GM19395 (cell line): ENCODE data around the gene MACROD2.
A peak's percentile ranks its signal among the peaks of the same experiment; 100 is the strongest.

Experiments used
- ATAC-seq: cut with Tn5 transposase; IDR thresholded peaks from one replicate; pipeline ENCODE4 v1.9.1; 2021; ENCODE audit warnings: mild to moderate bottlenecking, moderate library complexity; ENCODE audit not compliant: unreplicated experiment

Gene MACROD2

DNA sequence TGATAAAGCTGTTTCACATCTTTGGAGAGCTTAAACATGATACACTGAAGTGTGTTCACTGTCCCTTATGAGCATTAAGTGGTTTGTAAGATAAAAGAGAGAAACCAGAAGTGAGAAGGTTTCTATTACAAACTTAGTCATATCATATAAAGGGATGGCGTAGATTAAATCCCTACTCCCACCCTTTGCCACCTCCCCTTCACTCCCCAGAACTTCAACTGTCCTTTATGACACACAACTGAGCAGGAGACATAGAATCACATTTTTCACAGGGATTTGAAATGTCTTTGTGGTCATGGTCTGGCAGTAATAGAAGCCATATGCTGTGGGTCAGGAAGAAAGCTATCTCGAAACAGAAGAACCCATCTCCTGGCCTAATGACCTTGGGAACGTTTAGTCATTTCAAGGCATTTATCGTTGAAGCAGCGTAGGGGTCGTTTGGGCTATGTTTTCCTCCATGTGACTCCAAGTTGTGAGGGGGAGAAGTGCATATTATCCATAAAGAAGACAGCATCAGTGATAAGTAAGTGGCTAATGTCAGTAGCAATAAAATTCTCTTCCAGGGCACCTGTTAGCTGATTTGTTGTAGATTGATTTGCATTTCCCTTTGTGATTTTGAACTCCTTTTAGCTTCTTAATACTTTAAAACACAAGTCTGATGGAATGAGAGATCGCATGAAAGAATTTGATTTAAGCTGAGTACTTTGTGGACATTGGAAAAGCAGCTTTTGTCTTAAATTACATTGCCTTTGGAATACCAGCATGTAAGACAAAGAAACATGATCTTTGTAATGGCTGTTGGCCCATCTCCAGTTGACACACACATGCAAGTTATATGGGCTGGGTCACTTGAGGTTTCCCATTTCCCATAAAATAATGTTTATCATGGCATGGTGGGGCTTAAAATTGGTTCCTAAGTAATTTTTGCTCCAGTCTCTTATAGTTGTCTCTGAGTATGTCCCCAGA is 843.6 kb downstream of the MACROD2 start:
- peak; percentile 92 for ATAC-seq

DNA sequence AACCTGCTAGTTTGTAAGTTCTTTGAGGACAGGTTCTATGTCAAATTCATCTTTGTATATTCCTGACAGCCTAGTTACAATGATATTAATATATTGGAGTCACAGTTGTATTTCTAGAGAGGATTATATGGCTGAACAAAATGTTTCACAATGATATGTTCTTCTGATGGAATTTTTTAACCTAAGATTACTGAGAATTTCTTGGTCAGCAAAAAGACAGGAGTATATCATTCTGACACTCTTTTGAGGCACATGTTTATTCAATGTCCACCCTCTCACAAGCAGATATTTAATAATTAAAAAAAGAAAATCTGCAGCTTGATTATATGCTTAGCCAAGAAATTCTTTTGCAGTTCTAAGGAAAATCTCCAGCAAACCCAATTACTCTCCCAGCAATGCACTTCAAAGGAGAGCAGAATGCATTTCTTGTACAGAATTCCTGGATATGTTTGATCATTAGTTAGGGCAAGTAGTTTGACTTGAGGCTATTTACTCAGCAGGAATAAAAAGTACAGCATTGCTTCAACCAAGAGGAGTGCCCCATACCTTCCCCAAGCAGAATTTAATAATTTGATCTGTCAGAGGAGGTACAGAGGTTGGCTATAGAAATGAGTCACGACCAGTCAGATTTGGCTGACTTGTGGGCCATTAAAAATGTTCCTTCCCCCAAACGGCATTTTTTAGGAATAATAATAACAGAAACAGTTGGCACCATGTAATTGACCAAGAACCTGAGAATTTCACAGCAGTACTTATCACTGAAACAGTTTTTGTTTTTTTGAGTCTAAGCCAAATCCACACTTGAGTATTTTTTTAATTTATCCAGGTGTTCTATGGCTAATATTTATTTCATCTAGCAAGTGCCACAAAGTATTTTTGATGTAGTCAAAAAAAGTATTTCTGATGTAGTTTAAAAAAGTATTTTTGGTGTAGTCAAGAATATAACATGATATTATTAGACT is 850.2 kb downstream of the MACROD2 start:
- no peak for ATAC-seq

- ATAC-seq: no peak
Observed at GRCh38 chr20:14848806-14849205, 853.5 kb downstream of the MACROD2 start.

GRCh38 chr20:14853079-14853478 is 857.8 kb downstream of the MACROD2 start:
- ATAC-seq: no peak

DNA sequence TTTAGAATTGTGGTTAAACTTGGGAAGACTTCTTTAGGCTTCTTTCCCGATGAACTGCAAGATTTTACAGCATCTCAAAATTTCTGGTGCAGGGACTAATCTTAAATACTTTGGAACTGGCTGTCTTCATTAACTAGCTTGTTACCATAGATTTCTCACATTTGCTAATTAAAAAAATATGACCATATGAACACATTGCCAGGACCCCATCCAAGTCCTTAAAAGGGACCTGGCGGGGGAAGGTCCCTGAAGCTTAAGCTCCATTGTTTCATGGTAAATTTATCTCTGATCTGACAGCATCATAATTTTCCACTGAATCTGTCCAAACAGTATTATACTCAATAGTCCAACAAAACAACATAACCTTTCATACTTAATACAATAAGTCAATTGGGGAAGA is 859.9 kb downstream of the MACROD2 start:
- ATAC-seq: no peak

GRCh38 chr20:14859627-14860026 is 864.3 kb downstream of the MACROD2 start:
- no peak for ATAC-seq

DNA sequence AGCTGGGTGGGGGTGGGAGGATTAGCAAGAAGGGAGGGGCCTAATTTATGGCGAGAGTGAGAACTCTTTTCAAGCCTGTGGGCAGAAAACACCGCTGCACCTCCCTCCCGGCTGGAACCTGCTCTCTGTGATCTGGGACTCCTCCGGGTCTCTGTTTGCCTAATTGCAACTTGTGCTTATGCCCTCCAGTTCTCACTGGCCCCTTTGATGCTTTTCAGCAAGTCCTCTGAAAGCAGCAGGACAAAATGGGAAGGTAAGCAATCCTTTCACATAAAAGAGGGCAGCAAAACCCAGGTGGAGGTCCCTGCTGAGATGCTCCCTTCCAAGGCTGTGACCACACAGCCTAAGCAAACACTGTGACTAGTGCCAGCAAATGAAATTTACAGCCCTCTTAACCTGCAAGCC is 865.1 kb downstream of the MACROD2 start:
- no peak for ATAC-seq

DNA sequence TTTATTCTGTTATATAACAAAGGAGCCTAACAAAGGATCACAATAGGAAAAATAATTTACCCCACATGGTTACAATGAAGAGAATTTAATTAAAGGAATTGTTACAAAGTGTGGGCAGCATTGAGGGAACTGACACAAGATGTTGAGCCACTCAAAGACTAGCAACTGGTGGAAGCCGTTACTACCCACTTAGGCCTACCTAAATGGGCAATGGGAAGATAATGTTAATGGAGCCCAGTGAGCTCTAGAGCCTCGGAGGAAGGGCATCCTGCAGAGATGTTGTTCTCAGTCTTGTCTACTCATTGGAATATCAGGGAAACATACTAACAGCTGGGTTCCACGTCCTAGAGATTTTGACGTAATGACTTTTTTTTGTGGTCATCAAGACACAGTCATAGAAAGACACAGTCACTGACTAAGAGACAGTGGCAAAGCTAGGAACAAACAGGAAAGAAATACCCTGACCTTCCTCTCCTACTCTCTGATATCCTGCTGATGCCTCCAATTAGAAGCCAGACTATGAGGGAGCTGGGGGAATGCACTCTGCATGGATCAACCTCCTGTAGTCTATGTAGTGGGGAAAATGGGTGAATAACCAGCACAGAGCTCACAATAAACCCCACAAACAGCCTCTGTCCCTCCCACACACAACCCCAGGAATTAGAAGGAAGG is 865.8 kb downstream of the MACROD2 start:
- no peak for ATAC-seq

- no peak for ATAC-seq
Observed at GRCh38 chr20:14865169-14865568, 869.9 kb downstream of the MACROD2 start.

DNA sequence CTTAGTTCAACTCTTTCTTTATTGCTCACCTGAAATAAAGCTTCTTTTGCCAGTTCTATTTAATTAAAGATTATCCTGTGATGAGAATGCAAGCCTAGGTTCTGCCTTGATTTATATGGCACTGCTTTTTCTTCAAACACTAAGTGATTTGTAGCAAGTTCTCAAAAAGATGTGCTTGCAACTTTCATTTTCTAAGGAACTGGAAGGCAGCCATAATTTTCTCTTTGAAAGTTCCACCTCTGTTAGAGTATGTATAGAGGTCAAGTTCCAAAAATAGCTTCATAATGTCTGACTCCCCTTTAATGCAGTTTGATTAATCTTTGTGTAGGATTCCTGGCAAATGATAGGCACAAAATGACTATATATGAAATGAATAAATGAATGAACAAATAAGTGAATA is 870.4 kb downstream of the MACROD2 start:
- no peak for ATAC-seq

DNA sequence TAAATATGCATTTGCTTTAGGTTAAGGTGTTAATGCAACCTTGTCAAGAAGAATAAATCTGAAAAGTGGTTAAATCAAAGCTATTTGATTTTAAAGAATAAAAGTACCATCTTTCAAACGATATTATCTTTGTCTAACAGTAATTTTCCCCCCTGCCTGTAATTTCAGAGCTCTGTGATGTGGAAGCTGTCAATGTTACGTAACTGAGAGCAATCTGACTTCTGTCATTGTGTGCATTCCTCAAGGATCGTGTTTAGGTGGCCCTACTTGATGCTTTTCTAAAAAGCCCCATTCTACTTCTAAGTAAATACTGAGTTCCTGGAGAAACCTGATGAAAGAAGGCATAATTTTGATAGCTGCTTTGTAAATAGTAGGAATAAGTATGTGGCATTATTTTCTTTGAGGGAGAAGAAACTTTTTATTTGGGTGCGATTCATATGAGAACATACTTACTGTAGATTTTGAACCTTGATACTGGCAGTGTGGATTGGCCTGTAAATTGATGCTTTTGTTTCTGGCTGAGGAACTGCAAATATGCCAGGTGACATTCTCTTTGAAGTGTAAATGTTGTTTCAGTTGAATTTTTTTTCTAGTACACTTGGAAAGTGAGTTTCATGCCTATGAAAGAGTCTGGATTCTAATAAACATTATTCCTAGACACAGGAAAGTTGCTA is 871.7 kb downstream of the MACROD2 start:
- ATAC-seq: no peak

- no peak for ATAC-seq
Observed at GRCh38 chr20:14877301-14878028, 882.1 kb downstream of the MACROD2 start.

- ATAC-seq: no peak
Observed at GRCh38 chr20:14878676-14879019, 883.3 kb downstream of the MACROD2 start.

DNA sequence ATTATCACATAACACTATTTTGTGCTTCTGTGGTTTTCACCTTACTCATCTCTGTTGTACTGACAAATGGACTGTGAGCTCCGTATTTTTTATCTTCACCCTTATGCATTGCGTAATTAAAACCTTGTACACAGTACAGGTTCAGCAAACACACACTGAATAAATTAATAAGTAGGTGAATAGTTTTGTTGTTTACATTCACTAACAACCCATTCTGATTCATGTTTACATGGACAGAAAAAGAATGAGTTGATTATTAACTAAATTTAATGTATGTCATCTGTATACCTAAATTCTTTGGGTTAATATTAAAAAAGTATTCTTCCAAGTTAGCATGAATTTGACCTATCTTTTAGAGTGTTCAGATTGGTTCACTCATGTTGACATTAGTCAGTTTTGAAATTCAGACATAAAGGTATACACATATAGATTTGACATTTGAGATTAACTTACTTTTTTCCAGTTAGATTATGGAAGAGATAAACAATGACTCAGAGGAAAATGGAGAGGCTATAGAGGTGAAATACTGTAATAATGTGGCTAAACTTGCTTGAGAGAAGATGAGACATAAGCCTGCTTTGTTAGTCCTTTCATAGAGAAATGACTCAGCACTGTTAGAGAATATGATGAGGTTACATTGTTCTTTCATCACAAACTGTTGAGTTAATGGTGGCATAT is 883.8 kb downstream of the MACROD2 start:
- peak; percentile 70 for ATAC-seq

DNA sequence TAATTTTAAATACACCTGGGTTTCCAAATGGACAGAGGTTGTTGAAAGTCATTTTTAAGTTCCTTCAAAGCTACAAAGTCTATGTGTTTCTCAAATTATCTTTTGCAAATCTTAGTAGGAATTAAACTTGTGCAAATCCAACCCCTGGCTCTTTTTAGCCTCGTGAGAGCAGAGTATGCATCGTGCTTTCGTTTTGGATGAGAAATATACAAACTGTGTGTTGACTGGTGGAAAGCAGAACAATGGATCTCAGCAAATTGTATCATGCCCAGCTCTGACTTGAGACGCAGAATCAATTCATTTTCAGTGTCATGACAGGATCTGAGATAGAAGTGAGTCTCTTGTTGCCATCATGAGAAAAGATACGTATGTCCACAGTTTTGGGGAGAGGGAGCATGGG is 884.5 kb downstream of the MACROD2 start:
- ATAC-seq: no peak

- ATAC-seq: no peak
Observed at GRCh38 chr20:14881518-14881917, 886.2 kb downstream of the MACROD2 start.

- ATAC-seq: no peak
Observed at GRCh38 chr20:14882157-14882556, 886.8 kb downstream of the MACROD2 start.

- ATAC-seq: no peak
Observed at GRCh38 chr20:14882846-14883245, 887.5 kb downstream of the MACROD2 start.

- ATAC-seq: no peak
Observed at GRCh38 chr20:14883324-14883723, 888.0 kb downstream of the MACROD2 start.
